ENCODE data around the gene RASSF7.

The RASSF7 gene

GRCh38 chr11:551596-551995, 9.2 kb upstream of the RASSF7 start:
- DNase-seq, result no peak

DNA sequence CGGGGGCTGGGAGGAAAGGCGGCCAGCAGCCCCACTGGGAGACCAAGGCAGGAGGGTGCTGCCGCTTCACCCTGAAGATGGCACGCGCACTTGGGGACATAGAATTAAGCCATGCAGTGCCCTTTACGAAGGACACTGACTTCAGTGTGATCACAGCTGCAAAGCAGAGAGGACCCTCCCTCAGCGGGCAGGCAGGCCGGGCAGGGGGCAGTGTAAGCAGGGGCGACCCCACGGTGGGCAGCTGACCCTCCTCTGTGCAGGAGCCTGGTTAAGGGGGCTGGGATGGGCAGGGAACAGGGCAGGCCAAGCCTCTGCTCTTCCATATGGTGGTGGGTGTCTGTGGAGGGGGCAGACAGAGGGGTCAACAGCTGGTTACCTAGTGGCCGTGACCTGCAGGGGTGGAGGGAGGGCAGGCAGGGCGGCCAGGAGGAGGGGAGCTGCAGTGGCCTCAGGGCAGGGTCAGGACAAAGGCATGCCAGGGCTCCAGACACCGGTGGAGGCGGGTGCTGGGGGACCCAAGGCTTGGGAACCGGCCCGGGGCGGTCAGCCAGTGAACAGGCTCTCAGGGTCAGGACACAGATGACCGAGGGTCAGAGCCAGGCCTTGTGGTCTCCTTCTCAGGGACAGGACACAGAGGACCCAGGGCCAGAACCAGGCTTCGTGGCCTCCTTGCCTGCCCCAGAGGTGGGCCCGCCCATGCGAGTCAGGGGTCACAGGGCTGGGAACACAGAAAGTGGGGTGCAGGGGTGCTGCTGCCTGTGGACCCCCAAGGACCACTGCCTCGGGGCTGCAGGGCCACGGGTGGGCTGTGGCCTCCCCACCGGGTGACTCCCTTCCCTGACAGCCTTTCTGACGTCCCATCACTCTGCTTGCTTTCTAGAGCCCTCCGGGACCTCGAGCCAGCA, 7.4 kb upstream of the RASSF7 start:
- no peak for DNase-seq

DNA sequence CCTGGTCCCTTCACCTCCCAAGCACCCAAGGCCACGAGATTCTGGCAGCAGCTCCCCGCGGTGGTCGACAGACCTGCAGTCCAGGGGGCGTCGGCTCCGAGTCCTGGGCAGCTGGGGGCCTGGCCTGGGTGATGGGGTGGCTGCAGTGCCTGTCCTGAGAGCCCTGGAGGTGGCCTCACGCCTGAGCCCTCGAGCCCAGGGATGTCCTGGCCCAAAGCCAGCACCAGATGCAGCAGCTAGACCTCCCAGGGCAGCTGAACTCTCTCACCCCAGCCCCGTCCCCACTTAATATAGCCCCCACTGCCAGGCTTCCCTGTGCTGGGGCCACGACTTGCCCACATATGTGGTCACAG, 6.8 kb upstream of the RASSF7 start:
- no peak for DNase-seq

DNA sequence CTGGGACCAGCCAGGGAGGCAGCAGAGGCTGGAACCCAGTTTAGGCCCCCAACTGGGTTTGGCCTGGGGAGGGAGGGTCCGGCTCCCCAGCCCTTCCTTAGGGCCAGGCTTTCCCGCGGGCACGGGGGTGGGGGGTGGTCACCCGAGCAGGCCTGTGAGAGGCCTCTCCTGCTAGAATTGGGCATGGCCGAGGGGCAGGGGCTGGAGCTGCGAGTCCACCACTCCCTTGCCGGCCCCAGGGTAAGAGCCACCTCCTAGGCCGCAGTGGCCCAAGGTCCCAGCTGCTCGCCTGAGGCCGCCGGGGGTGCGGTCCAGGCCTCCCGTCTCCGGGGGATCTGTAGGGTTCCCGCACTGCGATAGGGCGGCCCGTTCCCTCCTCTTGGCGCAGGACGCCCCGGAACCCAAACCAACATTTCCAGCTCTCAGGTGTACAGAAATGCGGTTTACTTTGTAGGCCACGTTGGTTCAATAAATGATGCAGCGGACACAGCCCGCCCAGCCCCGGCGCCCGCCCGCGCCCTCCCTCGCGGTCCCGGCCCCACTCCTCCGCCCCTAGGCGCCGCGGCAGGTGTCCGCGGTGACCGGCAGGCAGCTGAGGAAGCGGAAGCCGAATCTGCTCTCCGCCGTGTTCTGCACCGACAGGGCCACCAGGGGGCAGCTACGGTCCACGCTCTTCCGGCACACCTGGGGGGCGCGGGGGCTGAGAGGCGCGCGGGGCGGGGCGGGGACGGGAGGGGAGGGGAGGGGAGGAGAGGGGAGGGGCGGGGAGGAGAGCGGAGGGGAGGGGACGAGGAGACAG, 6.1 kb upstream of the RASSF7 start:
- DNase-seq, result no peak

GRCh38 chr11:555227-555779, 5.5 kb upstream of the RASSF7 start:
- DNase-seq, result no peak

GRCh38 chr11:555780-556661, 4.7 kb upstream of the RASSF7 start:
- DNase-seq, result no peak

DNA sequence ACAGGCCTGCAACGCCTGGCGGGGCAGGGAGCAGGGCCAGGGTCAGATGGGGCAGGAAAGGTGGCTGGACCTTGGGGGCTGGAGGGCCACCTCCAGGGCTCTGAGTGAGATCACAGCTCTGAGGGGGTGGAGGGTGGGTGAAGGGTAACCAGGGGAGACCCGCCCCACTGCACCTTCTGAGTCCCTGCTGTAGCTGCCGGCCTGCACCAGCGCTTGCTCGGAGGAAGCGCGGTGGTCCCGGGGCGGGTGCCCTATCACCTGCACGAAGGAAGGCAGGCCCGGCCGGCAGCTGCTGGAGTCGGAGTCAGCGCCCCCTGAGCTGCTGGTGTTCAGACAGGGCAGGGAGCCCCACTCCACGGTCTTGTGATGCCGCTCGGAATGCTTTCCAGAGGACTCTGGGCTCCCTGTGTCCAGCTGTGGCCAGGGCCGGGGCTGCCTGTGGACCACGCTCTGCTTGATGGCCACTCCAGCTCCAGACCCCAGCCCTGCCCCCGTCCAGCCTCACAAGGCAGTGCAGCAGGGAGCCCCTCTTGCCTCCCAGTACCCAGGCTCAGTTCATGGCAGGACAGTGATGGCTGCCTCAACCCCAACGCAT, 4.0 kb upstream of the RASSF7 start:
- DNase-seq, result no peak

GRCh38 chr11:557328-558132, 3.2 kb upstream of the RASSF7 start:
- no peak for DNase-seq

GRCh38 chr11:558503-558902, 2.3 kb upstream of the RASSF7 start:
- no peak for DNase-seq

GRCh38 chr11:559020-559620, 1.6 kb upstream of the RASSF7 start:
- DNase-seq, result no peak

DNA sequence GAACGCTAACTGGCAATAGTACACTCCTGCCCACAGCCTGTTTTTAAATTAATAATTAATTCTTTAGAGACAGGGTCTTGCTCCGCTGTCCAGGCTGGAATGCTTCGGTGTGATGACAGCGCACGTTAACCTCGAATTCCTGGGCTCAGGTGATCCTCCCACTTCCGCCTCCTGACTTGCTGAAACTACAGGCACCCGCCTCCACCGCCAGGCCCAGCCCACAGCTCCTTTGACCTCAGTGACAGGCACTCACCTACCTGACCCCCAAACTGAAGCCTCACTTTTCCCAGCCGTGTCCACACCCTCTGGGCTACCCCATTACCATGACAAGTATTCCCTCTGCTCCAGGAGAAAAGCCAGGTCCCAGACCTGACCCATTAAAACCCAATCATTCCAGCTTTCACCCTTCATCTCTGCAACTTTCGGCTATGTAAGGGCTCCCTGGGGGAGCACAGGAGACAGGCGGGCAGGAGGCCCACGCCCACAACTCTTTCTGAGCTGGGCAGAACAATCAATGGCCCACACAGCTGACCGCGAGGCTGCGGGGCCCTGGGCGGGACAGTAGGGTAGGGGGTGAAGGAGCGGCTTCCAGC, 962 bp upstream of the RASSF7 start:
- no peak for DNase-seq

DNA sequence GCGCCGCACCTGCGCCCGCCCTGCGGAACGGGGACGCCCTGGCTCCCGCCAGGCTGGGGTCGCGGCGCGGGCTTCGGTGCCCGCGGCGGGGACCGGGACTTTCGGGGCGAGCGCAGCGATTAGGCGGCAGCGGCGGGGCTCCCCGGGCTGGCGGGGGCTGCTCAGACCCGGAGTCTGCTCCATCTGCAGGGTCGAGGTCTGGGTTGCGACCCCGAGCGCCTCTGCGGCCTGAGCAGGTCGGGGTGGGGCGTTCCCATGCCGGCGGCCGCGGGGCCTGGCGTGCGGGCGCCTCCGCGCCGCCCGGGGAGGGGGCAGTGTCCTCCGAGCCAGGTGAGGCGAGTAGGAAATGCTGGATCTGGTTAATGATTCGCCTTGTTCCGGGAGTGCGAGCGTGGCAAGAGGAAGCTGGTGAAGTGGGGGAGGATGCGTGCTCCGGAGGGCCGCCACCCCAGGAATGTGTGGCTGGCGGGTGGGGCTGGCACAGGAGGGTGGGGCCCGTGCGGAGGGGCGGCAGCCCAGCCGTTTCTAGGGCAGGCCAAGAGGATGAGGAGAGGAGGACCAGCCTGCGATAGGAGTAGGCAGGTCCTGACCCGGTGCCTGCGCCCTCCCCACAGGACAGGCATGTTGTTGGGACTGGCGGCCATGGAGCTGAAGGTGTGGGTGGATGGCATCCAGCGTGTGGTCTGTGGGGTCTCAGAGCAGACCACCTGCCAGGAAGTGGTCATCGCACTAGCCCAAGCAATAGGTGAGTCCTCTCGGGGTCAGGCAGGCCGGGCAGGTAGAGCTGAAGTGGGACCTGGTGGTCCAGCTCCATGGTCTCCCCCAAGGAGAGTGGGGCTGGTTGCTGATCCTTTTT, 606 bp downstream of the RASSF7 start:
- DNase-seq, result no peak

DNA sequence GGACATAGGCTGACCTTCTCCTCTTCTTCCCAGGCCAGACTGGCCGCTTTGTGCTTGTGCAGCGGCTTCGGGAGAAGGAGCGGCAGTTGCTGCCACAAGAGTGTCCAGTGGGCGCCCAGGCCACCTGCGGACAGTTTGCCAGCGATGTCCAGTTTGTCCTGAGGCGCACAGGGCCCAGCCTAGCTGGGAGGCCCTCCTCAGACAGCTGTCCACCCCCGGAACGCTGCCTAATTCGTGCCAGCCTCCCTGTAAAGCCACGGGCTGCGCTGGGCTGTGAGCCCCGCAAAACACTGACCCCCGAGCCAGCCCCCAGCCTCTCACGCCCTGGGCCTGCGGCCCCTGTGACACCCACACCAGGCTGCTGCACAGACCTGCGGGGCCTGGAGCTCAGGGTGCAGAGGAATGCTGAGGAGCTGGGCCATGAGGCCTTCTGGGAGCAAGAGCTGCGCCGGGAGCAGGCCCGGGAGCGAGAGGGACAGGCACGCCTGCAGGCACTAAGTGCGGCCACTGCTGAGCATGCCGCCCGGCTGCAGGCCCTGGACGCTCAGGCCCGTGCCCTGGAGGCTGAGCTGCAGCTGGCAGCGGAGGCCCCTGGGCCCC, 1.4 kb downstream of the RASSF7 start:
- no peak for DNase-seq

DNA sequence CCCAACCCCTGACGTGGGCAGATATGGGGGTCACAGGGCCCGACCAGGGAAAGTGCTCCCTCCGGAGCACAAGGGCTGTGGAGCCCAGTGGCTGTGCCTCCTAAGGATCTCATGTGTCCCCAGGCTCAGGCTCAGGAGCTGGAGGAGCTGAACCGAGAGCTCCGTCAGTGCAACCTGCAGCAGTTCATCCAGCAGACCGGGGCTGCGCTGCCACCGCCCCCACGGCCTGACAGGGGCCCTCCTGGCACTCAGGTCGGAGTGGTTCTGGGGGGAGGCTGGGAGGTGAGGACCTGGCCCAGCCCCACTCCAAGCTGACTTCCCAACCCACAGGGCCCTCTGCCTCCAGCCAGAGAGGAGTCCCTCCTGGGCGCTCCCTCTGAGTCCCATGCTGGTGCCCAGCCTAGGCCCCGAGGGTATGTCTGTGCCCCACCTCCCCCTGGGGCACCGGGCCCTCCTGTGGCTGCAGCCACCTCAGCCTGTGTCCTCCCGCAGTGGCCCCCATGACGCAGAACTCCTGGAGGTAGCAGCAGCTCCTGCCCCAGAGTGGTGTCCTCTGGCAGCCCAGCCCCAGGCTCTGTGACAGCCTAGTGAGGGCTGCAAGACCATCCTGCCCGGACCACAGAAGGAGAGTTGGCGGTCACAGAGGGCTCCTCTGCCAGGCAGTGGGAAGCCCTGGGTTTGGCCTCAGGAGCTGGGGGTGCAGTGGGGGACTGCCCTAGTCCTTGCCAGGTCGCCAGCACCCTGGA, 2.5 kb downstream of the RASSF7 start:
- no peak for DNase-seq

- no peak for DNase-seq
Observed at GRCh38 chr11:563812-564578, 3.2 kb downstream of the RASSF7 start.

DNA sequence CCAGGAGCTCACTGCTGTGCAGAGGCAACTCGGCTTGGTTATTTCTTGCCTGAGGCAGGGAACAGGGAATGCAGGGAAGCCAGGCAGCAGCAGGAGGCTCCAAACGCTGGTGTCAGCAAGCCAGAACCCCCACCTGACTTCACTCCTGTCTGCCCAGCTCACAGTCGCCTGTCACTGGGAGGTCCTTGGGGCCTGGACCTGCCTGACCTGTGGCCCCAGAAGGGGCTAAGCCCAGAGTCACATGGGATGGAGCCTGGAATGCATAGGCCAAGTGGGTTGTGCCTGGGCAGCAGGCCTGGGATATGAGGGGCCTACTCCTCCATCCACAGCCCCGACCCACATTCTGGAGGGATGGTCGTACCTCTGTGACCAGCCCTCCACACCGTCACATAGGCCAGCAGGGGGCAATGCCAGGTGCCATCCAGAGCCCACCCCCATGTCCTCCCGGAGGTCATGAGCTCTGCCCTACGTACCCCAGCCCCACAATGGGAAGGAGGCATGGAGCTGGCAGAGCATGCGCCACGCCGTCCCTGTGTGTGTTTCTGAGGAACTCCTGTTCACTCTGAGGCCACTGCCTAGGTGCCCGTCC, 5.2 kb downstream of the RASSF7 start:
- no peak for DNase-seq

- no peak for DNase-seq
Observed at GRCh38 chr11:567011-567628, 6.3 kb downstream of the RASSF7 start.
